Occipital lobe (tissue), 2 donors: ENCODE results near the gene SCUBE3. TPM values are rescaled to one million over a fixed set of nuclear protein-coding genes. Genes with fewer than 3 reads are reported as not detected.

Experiments used
- DNase-seq: peaks from one replicate; lab custom pipeline; 2025; lab: John Stamatoyannopoulos, UW
- total RNA-seq: library from RNA; depleted of rRNA; stranded (reverse); fragments of >200 nt; gene quantifications from one replicate; pipeline ENCODE4 v1.2.3, GENCODE V29; 2014

SCUBE3 gene
- 1.7 TPM for total RNA-seq

- DNase-seq: no peak
Measured at GRCh38 chr6:35213824-35214756, at the start of gene SCUBE3. SCUBE3 (plus strand) TSS chr6:35213956; CDS start chr6:35214419, 463 bp downstream.

GRCh38 chr6:35164277-35164676 lies 49.5 kb upstream of the SCUBE3 start:
- no peak for DNase-seq

- no peak for DNase-seq
Measured at GRCh38 chr6:35164868-35165267, 48.9 kb upstream of the SCUBE3 start.

GRCh38 chr6:35165630-35166071 lies 48.1 kb upstream of the SCUBE3 start:
- no peak for DNase-seq

GRCh38 chr6:35166116-35166515 lies 47.6 kb upstream of the SCUBE3 start:
- no peak for DNase-seq

- no peak for DNase-seq
Measured at GRCh38 chr6:35166520-35166919, 47.2 kb upstream of the SCUBE3 start.

GRCh38 chr6:35167505-35167904 lies 46.3 kb upstream of the SCUBE3 start:
- no peak for DNase-seq

GRCh38 chr6:35168461-35168861 lies 45.3 kb upstream of the SCUBE3 start:
- no peak for DNase-seq

- DNase-seq: no peak
Measured at GRCh38 chr6:35170166-35170565, 43.6 kb upstream of the SCUBE3 start.

- no peak for DNase-seq
Measured at GRCh38 chr6:35170891-35171290, 42.9 kb upstream of the SCUBE3 start.

GRCh38 chr6:35173044-35173426 lies 40.7 kb upstream of the SCUBE3 start:
- DNase-seq: no peak

GRCh38 chr6:35173427-35174087 lies 40.2 kb upstream of the SCUBE3 start:
- no peak for DNase-seq

- DNase-seq: no peak
Measured at GRCh38 chr6:35174088-35174434, 39.7 kb upstream of the SCUBE3 start.

- DNase-seq: no peak
Measured at GRCh38 chr6:35174501-35174900, 39.3 kb upstream of the SCUBE3 start.

- no peak for DNase-seq
Measured at GRCh38 chr6:35176301-35177024, 37.3 kb upstream of the SCUBE3 start.

- DNase-seq: no peak
Measured at GRCh38 chr6:35177157-35177556, 36.6 kb upstream of the SCUBE3 start.

- DNase-seq: no peak
Measured at GRCh38 chr6:35177596-35177995, 36.2 kb upstream of the SCUBE3 start.

GRCh38 chr6:35178012-35178411 lies 35.7 kb upstream of the SCUBE3 start:
- no peak for DNase-seq

GRCh38 chr6:35178932-35179832 lies 34.6 kb upstream of the SCUBE3 start:
- no peak for DNase-seq

GRCh38 chr6:35179901-35180535 lies 33.7 kb upstream of the SCUBE3 start:
- DNase-seq: no peak
